ENCODE data around the gene EIF3K.
"Not testable (repeated sequence)": the region's sequence is repeated elsewhere in the genome, so short reads cannot be mapped to it uniquely, and the experiment has no call there.

The EIF3K gene

GRCh38 chr19:38618590-38619360 is at the start of gene EIF3K:
EIF3K (plus strand) TSS chr19:38619188; CDS start chr19:38619269, 81 bp downstream.
- peak; percentile 98 for DNase-seq

DNA sequence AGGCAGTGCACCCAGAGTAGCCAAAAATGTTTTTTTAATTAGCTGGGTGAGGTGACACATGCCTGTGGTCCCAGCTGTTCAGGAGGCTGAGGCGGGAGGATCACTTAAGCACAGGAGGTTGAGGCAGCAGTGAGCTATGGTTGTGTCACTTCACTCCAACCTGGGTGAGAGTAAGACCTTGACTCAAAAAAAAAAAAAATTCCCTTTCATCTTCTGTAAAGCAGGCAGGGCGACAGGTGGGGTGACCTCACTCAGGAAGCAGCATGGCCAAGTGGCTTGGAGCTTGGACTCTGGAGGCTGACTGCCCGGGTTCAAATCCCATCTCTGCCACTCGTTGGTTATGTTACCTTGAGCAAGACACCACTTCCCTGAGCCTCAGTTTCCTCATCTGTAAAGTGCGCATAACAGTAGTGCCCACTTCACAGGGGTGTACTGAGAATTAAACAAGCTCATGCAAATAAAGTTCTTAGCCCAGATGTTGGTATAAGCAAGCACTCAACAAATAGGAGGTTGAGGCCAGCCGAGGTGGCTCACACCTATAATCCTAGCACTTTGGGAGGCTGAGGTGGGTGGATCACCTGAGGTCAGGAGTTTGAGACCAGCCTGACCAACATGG is 49.5 kb upstream of the EIF3K start:
- no peak for DNase-seq

DNA sequence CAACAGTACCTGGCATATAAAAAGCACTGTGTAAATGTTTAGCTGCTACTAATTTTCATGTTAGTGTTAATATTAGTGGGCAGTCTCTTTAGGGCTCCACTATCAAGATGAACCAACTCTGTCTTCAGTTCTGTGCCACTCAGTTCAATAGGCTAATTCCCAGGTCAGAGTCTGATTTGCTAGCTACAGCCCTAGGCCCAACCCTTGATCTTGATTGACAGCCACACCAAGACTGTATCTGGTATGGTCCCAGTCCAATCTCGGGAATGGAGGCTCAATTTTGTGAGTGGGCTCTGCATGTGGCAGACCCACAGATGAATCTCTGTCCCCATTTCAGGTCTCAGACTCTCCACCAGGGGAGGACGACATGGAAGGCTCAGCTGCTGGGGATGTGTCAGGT is 47.3 kb upstream of the EIF3K start:
- no peak for DNase-seq

DNA sequence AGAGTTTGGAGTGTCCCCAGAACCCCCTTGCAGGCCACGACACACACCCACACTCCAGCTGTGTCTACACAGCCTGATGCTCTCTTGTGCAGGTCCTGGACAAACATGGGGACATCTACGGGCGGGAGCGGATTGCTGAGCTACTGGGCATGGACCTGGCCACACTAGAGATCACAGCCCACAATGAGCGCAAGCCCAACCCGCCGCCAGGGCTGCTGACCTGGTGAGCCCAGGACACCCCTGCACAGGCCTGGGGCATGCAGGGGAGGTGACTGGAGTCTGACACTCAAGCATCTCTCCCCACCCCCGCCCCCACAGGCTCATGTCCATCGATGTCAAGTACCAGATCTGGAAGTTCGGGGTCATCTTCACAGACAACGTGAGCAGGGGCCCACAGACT is 41.2 kb upstream of the EIF3K start:
- no peak for DNase-seq

DNA sequence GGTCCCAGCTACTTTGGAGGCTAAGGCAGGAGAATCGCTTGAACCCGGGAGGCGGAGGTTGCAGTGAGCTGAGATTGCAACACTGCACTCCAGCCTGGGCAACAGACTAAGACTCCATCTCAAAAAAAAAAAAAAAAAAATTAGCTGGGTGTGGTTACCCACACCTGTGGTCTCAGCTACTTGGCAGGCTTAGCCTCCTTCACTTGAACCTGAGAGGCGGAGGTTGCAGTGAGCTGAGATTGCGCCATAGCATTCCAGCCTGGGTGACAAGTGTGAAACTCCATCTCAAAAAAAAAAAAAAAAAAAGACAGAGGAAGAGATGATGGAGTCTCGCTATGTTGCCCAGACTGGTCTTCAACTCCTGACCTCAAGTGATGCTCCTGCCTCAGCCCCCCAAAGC is 39.7 kb upstream of the EIF3K start:
- DNase-seq, result not testable (repeated sequence)

- DNase-seq, result no peak
Measured at GRCh38 chr19:38580080-38580479, 38.9 kb upstream of the EIF3K start.

- DNase-seq, result no peak
Measured at GRCh38 chr19:38583219-38583984, 35.6 kb upstream of the EIF3K start.

- DNase-seq, result no peak
Measured at GRCh38 chr19:38583985-38584305, 35.0 kb upstream of the EIF3K start.

- no peak for DNase-seq
Measured at GRCh38 chr19:38587562-38587961, 31.4 kb upstream of the EIF3K start.

DNA sequence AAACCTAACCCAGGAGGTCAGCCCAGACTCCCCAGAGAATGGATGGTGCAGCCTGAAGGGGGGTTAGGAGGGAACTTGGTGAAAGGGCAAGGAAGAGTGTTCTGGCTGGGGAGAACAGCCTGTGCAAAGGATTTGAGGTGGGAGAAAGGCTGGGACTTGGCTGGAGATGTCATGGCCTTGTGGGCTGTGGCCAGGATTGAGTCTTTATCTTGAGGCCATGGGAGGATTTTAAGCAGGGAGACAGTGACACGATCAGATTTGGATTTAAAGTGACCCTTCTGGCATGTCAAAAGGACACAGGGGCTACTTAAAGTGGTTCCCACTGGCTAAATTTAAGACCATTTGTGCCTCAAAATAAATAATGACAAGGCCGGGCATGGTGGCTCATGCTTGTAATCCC is 30.9 kb upstream of the EIF3K start:
- no peak for DNase-seq

GRCh38 chr19:38592940-38593339 is 26.0 kb upstream of the EIF3K start:
- no peak for DNase-seq

DNA sequence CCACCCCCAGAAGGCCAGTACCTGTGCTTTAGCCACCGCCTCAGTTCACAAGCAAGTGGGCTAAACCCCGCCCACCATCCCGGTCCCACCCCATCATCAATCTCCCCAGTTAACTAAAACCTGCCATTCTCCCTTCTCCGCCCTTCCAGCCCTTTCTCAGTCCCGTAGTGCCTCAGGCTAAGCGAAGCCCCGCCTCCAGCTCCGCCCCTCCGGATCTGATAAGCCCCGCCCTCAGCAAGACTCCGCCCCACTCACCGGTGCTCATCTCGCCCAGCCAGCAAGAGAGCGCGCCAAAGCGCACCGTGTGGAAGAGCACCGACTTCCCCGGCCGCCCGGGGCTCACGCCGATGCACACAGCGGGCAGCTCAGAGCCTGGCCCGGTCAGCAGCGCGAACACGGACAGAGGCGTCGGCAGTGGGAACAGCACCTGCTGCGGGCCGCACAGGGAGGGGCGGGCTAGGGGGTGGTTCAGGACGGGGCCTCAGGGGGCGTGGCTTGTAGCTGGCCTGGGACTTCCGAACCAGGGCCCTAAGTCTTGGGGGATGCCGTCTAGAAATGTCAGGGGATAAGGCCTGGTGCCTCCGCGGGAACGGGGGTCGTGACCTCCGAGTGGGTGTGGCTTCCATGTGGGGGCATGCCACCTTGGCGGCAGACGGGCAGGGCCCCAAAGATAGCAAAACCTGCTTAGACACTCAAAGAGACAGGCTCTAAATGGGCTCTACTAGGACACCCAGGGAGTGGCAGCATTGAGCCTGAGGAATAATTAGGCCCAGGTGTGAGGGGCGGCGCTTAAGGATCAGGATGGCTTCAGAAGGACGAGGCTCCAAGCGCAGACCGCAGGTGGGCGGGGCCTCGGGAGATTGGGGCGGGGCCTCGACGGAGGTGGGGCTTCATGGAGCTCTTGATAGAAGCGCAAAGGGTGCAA is 22.7 kb upstream of the EIF3K start:
- DNase-seq, result peak; percentile 86

DNA sequence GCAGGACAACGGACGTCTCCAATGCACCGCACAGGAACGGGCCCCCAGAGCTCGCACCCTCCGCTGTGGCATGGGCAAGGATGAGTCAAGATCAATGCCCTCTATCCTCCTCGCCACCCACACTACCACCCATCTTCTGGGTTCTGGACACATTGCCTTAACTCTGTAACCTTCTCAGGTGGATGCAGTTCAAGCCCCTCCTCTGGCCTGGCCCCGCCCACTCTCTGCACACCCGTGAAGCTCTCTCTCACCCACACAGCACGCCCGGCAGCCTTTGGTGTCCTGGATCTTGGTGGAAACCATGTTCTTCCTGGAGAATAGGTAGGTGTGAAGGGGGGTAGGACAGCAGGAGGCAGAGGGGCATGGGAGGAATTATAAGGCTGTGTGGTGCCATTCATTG is 21.9 kb upstream of the EIF3K start:
- no peak for DNase-seq

GRCh38 chr19:38599722-38600121 is 19.3 kb upstream of the EIF3K start:
- no peak for DNase-seq

DNA sequence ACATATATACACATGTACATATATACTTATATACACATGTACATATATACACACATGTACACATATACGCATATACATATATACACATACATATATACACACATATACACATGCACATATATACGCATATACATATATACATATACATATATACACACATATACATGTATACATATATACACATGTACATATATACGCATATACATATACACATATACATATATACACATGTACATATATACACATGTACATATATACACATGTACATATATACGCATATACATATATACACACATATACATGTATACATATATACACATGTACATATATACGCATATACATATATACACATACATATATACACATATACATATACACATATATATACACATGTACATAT is 16.1 kb upstream of the EIF3K start:
- DNase-seq, result not testable (repeated sequence)

DNA sequence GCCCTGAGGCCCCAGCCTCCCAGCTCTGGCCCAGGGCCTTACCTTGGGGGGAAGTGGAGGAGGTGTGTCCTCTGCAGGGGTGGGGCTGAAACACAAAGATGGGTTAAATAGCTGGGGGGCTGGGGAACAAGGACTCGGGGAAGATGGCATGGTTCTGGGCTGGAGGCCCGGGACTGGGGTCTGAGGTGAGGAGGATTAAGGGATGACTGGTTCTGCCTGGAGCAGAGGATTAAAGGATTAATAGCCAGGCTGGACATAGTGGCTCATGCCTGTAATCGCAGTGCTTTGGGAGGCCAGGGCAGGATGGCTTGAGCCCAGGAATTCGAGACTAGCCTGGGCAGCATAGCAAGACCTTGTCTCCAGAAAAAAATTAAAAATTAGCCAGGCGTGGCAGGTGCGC is 12.9 kb upstream of the EIF3K start:
- no peak for DNase-seq

- DNase-seq, result no peak
Measured at GRCh38 chr19:38614289-38614688, 4.7 kb upstream of the EIF3K start.

DNA sequence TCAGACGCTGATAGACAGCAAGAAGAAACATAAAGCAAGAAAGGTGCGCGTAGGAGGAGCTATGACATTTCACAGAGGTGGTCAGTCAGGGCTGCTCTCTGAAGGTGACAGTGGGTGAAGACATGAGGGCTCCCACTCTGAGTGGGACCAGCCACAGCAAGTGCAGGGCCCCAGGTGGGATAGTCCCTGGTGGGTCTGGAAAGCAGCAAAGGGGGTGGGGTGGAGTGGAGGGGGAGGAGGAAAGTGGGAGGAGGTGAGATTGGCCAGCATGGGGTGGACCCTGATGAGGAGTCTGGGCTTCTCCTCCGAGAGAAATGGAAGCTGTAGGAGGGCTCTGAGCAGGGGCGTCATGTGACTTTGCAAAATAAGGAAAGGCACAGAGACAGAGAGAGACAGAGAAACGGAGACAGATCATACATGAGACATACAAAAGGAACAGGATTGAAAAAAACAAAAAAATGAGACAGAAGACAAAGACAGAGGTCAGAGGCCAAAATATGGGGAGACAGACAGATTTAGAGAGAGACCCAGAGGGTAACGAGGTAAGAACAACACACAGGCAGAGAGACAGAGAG is 3.9 kb upstream of the EIF3K start:
- no peak for DNase-seq

DNA sequence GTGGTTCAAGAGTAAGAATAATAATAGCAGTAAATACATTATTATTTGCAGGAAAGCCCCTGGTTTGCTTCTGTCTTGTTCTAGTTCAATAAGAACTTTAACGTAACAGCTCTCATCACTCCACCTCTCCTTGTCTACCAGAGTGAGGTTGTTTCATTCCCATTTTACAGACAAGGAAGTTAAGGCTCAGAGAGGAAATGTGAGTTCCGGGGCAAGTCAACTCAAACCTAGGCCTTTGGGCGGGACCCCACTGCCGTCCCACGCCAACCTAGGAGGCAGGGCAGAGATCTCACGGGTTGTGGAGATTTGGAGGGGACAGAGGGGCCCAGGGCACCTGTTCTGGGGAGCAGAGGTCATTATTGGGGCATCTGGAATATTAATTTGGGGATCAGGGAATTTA is 2.7 kb upstream of the EIF3K start:
- DNase-seq, result no peak

DNA sequence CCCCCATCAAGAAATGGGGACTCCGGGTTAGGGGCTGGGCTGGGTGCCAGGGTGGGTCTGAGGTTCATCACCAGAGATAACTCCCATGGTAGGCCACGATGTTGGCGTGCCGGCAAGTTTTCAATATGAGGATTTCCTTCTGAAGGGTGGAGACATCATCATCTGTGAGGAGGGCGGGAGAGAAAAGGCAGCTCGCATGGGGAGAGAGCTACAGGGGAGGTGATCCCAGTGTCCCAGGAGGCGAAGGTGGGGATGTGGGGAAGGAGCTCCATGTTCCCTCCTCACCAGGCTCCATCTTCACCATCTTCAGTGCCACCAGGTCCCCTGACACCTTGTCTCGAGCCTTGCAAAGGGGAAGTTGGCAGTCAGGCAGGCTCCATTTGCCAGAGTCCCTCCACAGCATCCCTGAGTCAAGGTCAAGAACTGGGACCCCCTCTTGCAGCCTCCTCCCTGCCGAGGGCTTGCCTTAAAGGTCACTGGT is 1.7 kb upstream of the EIF3K start:
- no peak for DNase-seq

DNA sequence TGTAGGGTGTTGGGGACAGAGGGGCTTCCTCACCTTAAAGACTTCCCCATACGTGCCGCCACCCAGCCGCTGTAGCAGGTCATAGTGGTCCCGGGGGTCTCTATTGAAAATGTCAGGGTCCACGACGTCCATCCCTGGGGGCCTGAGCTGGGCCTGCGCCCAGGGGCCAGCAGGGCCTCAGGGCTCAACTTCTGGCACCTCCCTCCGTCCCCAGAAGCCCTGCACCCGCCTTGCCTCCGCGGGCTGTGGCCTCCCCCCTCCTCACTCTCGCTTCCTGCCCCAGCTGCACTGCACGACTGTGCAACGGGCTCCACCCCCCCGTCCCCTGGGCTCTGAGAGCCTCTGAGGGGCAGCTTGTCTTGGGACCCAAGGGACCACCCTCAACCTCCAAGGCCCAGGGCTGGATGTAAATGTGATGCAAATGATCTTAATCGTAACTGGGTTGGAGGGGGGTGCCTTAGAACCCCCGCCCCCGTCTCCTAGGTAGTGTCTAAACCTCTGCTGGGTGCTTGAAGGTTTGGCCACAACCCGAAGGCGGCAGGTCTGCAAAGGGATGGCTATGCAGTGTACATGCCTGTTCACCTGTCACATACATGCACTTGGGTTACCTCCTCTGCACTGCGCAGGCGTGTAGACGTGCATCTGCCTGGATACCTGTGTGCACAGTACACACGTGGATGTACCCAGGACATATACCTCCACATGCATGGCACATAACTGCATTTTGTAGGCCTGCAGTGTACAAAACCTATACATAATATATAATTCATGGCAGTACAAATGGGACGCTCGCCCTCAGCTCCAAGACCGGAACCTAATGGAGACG is 1.0 kb upstream of the EIF3K start, which contains the start of gene MAP4K1:
Gene MAP4K1, minus strand, starts transcription at position 190 of the 826 bp plus-strand sequence. Its CDS starts 58 bp downstream, at position 132.
- DNase-seq, result no peak
